Thoracic aorta (tissue), 2 donors: ENCODE measurements around the gene MDM4. TPM values are rescaled to one million over a fixed set of nuclear protein-coding genes. Genes with fewer than 3 reads are reported as not detected.

Source experiments
- ATAC-seq: fragments of 150-250 bp; one replicate; pipeline ENCODE4 v1.8.0; 2017; ENCODE audit warnings: low read depth; ENCODE audit not compliant: insufficient number of reproducible peaks, low FRiP score
- DNase-seq: peaks from one replicate; pipeline ENCODE4 v3.0.0-alpha.2; 2020; ENCODE audit warnings: low spot score
- H3K27ac ChIP-seq, 2 donors: fragments of 200-600 bp; sonication (generic); 1 replicate in 1 of 2; 2 replicates in 1 of 2; pipeline ENCODE4 v1.5.1; 2016; ENCODE audit warnings: mild to moderate bottlenecking in 2 of 2, moderate library complexity in 2 of 2
- H3K27me3 ChIP-seq: fragments of 200-600 bp; sonication (generic); replicated peaks from 2 replicates; pipeline ENCODE4 v1.6.0; 2016; ENCODE audit warnings: mild to moderate bottlenecking; ENCODE audit not compliant: insufficient read depth
- H3K36me3 ChIP-seq: fragments of 200-600 bp; sonication (generic); one replicate; pipeline ENCODE4 v1.5.1; 2016
- H3K4me1 ChIP-seq, 2 donors: fragments of 200-600 bp; sonication (generic); 1 replicate in 1 of 2; 2 replicates in 1 of 2; pipeline versions ENCODE4 v1.5.1 to v1.6.0; 2016; ENCODE audit warnings: low read depth in 2 of 2, mild to moderate bottlenecking in 1 of 2; ENCODE audit not compliant: control insufficient read depth in 1 of 2
- H3K4me3 ChIP-seq: fragments of 200-600 bp; sonication (generic); 2 replicates; pipeline ENCODE4 v1.5.1; 2016; ENCODE audit warnings: mild to moderate bottlenecking
- H3K9me3 ChIP-seq: fragments of 200-600 bp; sonication (generic); 2 replicates; pipeline ENCODE4 v1.5.1; 2016
- CTCF ChIP-seq: fragments of 200-600 bp; sonication (generic); IDR thresholded peaks from one replicate; pipeline ENCODE4 v1.5.1; 2019; ENCODE audit warnings: antibody characterized with exemption
- total RNA-seq, 2 donors: library from RNA; depleted of rRNA; stranded (reverse); fragments of >200 nt; gene quantifications; one replicate each; pipeline versions ENCODE4 v1.1.0 to v1.2.3, GENCODE V29; 2016

Gene MDM4
- total RNA-seq, 2 donors from 2014 or later: 79.9 to 126 TPM

GRCh38 chr1:204493984-204494280 is 22.3 kb upstream of the MDM4 start:
- peaks cover 18 to 43% of the 10 kb centered on the region in 2 donors for H3K4me1 ChIP-seq
- H3K9me3 ChIP-seq: no peaks in the 10 kb centered on the region
- H3K27ac ChIP-seq: peak overlapping the region; percentile 80 to 94
- H3K4me3 ChIP-seq: peak overlapping the region; percentile 97
- no peak for ATAC-seq
- no peaks in the 10 kb centered on the region for H3K27me3 ChIP-seq
- H3K36me3 ChIP-seq: no peaks in the 10 kb centered on the region
- TF ChIP-seq CTCF: no peak
- no peak for DNase-seq

- Histone ChIP-seq H3K27me3 (no peaks in the 10 kb centered on the region), H3K4me1 (peaks cover 18 to 39% of the 10 kb centered on the region in 2 donors), H3K36me3 (no peaks in the 10 kb centered on the region), H3K4me3 (peak within 1 kb of the TSS; percentile 97), H3K27ac (peak within 1 kb of the TSS; percentile 80 to 94), H3K9me3 (no peaks in the 10 kb centered on the region)
- peak; percentile 63 for ATAC-seq
- DNase-seq: no peak
- TF ChIP-seq CTCF: peak; percentile 74
Observed at GRCh38 chr1:204494281-204495077, 21.7 kb upstream of the MDM4 start, which contains the start of gene PIK3C2B. Gene PIK3C2B, minus strand, starts transcription at chr1:204494805. Its CDS starts 25,003 bp downstream, at chr1:204469802.

- H3K9me3 ChIP-seq: no peaks in the 10 kb centered on the region
- ATAC-seq (no peak), DNase-seq (no peak)
- H3K36me3 ChIP-seq: no peaks in the 10 kb centered on the region
- H3K27me3 ChIP-seq: no peaks in the 10 kb centered on the region
- H3K27ac ChIP-seq: peak overlapping the region; percentile 80 to 94
- peaks cover 18 to 32% of the 10 kb centered on the region in 2 donors for H3K4me1 ChIP-seq
- H3K4me3 ChIP-seq: peak overlapping the region; percentile 97
- no peak for TF ChIP-seq CTCF
Observed at GRCh38 chr1:204495078-204495753, 21.0 kb upstream of the MDM4 start.

GRCh38 chr1:204495777-204496176 is 20.4 kb upstream of the MDM4 start:
- TF ChIP-seq CTCF: no peak
- ATAC-seq (no peak), DNase-seq (no peak)
- Histone ChIP-seq H3K27me3 (no peaks in the 10 kb centered on the region), H3K4me3 (no peak overlapping the region), H3K9me3 (no peaks in the 10 kb centered on the region), H3K27ac (peak overlapping the region in 1 of 2 donors; percentile 94), H3K4me1 (peaks cover 18 to 29% of the 10 kb centered on the region in 2 donors), H3K36me3 (no peaks in the 10 kb centered on the region)

- no peak for DNase-seq
- H3K36me3 ChIP-seq: no peaks in the 10 kb centered on the region
- H3K9me3 ChIP-seq: no peaks in the 10 kb centered on the region
- no peaks in the 10 kb centered on the region for H3K27me3 ChIP-seq
- H3K27ac ChIP-seq: no peak overlapping the region
- no peak overlapping the region for H3K4me3 ChIP-seq
- ATAC-seq: no peak
- TF ChIP-seq CTCF: no peak
- H3K4me1 ChIP-seq: peaks cover 3 to 4% of the 10 kb centered on the region in 2 donors
Observed at GRCh38 chr1:204498981-204499380, 17.2 kb upstream of the MDM4 start.
